OCI-LY3 (cell line): ENCODE measurements around the gene HES6.

ENCODE experiments used
- EZH2phosphoT487 ChIP-seq: fragments of 200-600 bp; shearing (Covaris generic); IDR thresholded peaks from 2 replicates; pipeline ENCODE4 v1.6.1; 2018; ENCODE audit warnings: antibody characterized with exemption, mixed run types, low read depth
- TF ChIP-seq, protein P1 (sequence below): fragments of 200-600, 300-600 bp; sonication (generic); IDR thresholded peaks from 2 replicates; pipeline ENCODE4 v1.5.1; 2014; ENCODE audit warnings: antibody characterized with exemption, low read length, low read depth

DNA sequence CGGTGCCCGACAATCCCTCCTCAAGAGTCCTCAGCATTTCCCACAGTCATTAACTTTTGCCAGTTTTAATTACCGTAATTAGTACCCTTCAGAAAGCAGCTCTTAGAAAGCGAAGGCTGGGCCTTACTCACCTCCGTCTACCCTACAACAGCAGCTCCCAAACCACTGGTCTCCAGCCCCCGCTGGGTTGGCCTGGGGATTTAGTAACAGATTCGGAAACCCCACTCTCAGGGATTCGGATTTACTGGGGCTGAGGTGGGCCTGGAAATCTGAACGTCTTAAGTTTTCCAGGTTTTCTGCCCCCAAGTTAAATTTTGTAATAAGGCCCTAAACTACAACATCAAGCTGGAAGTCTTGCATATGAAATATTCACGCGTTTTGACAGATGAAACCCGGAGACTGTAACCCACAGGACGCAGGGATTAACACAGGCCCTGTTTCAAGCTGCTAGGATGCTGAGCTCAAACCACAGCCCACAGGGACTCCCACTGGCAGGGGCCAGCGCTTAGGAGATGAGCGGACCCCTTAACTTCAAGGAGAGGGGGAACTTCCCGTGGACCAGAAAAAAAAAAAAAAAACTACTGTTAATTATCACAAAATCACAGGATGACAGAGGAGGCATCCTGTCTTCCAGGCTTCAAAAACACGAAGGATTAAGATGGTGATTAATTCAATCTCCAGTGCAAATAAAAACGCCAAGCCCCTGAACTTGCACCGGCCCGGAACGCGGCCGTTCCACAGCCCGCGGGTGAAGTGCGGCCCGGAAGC lies 37.3 kb downstream of the HES6 start:
- TF ChIP-seq, protein P1, sequence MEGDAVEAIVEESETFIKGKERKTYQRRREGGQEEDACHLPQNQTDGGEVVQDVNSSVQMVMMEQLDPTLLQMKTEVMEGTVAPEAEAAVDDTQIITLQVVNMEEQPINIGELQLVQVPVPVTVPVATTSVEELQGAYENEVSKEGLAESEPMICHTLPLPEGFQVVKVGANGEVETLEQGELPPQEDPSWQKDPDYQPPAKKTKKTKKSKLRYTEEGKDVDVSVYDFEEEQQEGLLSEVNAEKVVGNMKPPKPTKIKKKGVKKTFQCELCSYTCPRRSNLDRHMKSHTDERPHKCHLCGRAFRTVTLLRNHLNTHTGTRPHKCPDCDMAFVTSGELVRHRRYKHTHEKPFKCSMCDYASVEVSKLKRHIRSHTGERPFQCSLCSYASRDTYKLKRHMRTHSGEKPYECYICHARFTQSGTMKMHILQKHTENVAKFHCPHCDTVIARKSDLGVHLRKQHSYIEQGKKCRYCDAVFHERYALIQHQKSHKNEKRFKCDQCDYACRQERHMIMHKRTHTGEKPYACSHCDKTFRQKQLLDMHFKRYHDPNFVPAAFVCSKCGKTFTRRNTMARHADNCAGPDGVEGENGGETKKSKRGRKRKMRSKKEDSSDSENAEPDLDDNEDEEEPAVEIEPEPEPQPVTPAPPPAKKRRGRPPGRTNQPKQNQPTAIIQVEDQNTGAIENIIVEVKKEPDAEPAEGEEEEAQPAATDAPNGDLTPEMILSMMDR = no peak
- TF ChIP-seq EZH2phosphoT487 = no peak
